Psoas muscle (tissue), 8 donors: ENCODE data around the gene SOAT1. TPM values are rescaled to one million over a fixed set of nuclear protein-coding genes. Genes with fewer than 3 reads are reported as not detected.

ENCODE experiments used
- ATAC-seq, 4 donors: fragments of 200-7000 bp; cut with Tn5 transposase; one replicate each; pipeline ENCODE4 v1.9.1; 2020; ENCODE audit warnings: moderate library complexity in 3 of 4, mild to moderate bottlenecking in 2 of 4
- DNase-seq, 2 donors: peaks; one replicate each; pipeline ENCODE4 v3.0.0-alpha.2; 2020
- H3K27ac ChIP-seq: fragments of 200-600 bp; one replicate; pipeline ENCODE4 v1.8.0; 2022
- H3K27me3 ChIP-seq, 3 donors: fragments of 200-600 bp in 1 of 3; one replicate each; pipeline versions ENCODE4 v1.6.1 to v1.8.0; 2013 to 2022; ENCODE audit warnings: low read length in 2 of 3, mild to moderate bottlenecking in 2 of 3, moderate library complexity in 1 of 3; ENCODE audit not compliant: insufficient read depth in 3 of 3
- H3K36me3 ChIP-seq, 2 donors: fragments of 200-600 bp in 1 of 2; one replicate each; pipeline versions ENCODE4 v1.6.1 to v1.8.0; 2013 to 2022; ENCODE audit warnings: low read depth in 1 of 2, mild to moderate bottlenecking in 1 of 2, moderate library complexity in 1 of 2; ENCODE audit not compliant: insufficient read depth in 1 of 2
- H3K4me1 ChIP-seq: fragments of 200-600 bp; one replicate; pipeline ENCODE4 v1.8.0; 2022
- H3K4me3 ChIP-seq: fragments of 200-600 bp; one replicate; pipeline ENCODE4 v1.8.0; 2022; ENCODE audit warnings: mild to moderate bottlenecking
- H3K9me3 ChIP-seq: fragments of 200-600 bp; one replicate; pipeline ENCODE4 v1.8.0; 2022
- WGBS, 3 donors: extraction: QIAGEN DNeasy Blood & Tissue Kit; methylation state at CpG; one replicate each; pipeline versions ENCODE4 v1.1.6 to v1.1.7; 2013; 5-methylcytosine and 5-hydroxymethylcytosine counted together
- intact Hi-C, 2 donors: fragments of 100-400 bp; cut with DNase I; formaldehyde crosslinking; loops; one replicate each; pipeline versions ENCODE4 v1.11.0 to v1.14.2; 2022
- polyA plus RNA-seq, 3 donors: library from polyadenylated mRNA; stranded (reverse); fragments of 200-250 nt; gene quantifications; one replicate each; pipeline ENCODE4 v1.2.3, GENCODE V29; 2013
- total RNA-seq, 4 donors: library from RNA; stranded (reverse); fragmentation: NEBNext Ultra II Directional in 2 of 4; extraction: Animal tissue kit (Norgen Biotek cat#: 25700) in 2 of 4; gene quantifications; one replicate each; pipeline versions ENCODE4 v1.2.1 to v1.2.4, GENCODE V29; 2021 to 2023
- TF ChIP-seq, protein P1 (sequence below): fragments of 200-600 bp; IDR thresholded peaks from one replicate; pipeline ENCODE4 v1.8.0; 2022; ENCODE audit warnings: antibody characterized with exemption
- donor health status: healthy with polysubstance abuse.
- donor health status: DM: no; HTN: no; CAD: no; lungs with moderate emphysema.
- donor health status: Bipolar disorder and iron deficiency.
- donor health status: healthy.
- donor health status: DM: yes; HTN: yes; CAD: no.
- donor health status: DM: no; HTN: no; CAD: no.
- donor health status: DM: no; HTN: no; CAD: no.
- donor health status: DM: yes; HTN: yes; CAD: no.

SOAT1 gene
- total and polyA plus RNA-seq, 7 donors, result 2.9 to 21.0 (median 7.6) TPM

DNA sequence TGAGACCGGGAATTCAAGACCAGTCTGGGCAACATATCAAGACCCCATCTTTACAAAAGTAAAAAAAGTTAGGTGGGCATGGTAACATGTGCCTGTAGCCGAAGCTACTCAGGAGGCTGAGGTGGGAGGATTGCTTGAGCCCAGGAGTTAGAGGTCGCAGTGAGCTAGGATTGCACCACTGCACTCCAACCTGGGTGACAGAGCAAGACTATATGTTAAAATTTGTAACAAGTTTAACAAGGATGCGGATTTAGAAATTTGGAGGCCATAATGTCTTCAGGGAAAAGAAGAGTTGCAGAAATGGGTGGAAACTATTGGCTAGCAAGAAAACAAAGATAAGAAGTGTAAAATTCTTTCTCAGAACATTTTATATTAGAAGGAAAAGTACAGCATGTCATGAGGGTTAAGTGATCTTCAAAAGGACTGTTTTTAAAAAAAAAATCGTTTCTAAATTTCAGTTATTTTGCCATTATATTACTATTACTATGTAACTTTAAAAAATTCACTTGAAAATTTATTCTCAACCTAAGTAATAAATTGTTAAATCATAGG lies 17.6 kb downstream of the SOAT1 start:
- 83 to 93% (median 90%) methylated on average over 5 of the region's 5 CpGs for WGBS, 3 donors
- no peak for DNase-seq
- Histone ChIP-seq H3K27me3 (no peaks in the 10 kb centered on the region), H3K4me1 (peaks cover 13% of the 10 kb centered on the region), H3K36me3 (no peaks in the 10 kb centered on the region), H3K4me3 (no peak overlapping the region), H3K27ac (no peak overlapping the region), H3K9me3 (no peaks in the 10 kb centered on the region)
- intact Hi-C loops, result no loop called here
- peak in 1 of 4 donors; percentile 52 for ATAC-seq
- TF ChIP-seq, protein P1, sequence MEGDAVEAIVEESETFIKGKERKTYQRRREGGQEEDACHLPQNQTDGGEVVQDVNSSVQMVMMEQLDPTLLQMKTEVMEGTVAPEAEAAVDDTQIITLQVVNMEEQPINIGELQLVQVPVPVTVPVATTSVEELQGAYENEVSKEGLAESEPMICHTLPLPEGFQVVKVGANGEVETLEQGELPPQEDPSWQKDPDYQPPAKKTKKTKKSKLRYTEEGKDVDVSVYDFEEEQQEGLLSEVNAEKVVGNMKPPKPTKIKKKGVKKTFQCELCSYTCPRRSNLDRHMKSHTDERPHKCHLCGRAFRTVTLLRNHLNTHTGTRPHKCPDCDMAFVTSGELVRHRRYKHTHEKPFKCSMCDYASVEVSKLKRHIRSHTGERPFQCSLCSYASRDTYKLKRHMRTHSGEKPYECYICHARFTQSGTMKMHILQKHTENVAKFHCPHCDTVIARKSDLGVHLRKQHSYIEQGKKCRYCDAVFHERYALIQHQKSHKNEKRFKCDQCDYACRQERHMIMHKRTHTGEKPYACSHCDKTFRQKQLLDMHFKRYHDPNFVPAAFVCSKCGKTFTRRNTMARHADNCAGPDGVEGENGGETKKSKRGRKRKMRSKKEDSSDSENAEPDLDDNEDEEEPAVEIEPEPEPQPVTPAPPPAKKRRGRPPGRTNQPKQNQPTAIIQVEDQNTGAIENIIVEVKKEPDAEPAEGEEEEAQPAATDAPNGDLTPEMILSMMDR, result no peak

GRCh38 chr1:179313004-179313403 lies 19.4 kb downstream of the SOAT1 start:
- Histone ChIP-seq H3K27me3 (no peaks in the 10 kb centered on the region), H3K36me3 (no peaks in the 10 kb centered on the region), H3K9me3 (no peaks in the 10 kb centered on the region), H3K4me3 (no peak overlapping the region), H3K27ac (no peak overlapping the region), H3K4me1 (peaks cover 11% of the 10 kb centered on the region)
- WGBS, 3 donors, result 90 to 92% (median 90%) methylated on average over 6 of the region's 6 CpGs
- ATAC-seq (no peak), DNase-seq (no peak)
- TF ChIP-seq, protein P1, result no peak
- intact Hi-C loops, result no loop called here

- ATAC-seq, result no peak
- peaks cover 11% of the 10 kb centered on the region for H3K4me1 ChIP-seq
- no peaks in the 10 kb centered on the region for H3K9me3 ChIP-seq
- TF ChIP-seq, protein P1, result no peak
- DNase-seq, result no peak
- H3K36me3 ChIP-seq, result no peaks in the 10 kb centered on the region
- no peaks in the 10 kb centered on the region for H3K27me3 ChIP-seq
- WGBS, 3 donors, result 95 to 98% (median 97%) methylated on average over 3 of the region's 3 CpGs
- intact Hi-C loops, result no loop called here
- H3K4me3 ChIP-seq, result no peak overlapping the region
- H3K27ac ChIP-seq, result no peak overlapping the region
Observed at GRCh38 chr1:179314928-179315327, 21.3 kb downstream of the SOAT1 start.

GRCh38 chr1:179318491-179318890 lies 24.9 kb downstream of the SOAT1 start:
- TF ChIP-seq, protein P1, result no peak
- intact Hi-C loops, result no loop called here
- DNase-seq (no peak), ATAC-seq (no peak)
- no peaks in the 10 kb centered on the region for H3K9me3 ChIP-seq
- no peak overlapping the region for H3K4me3 ChIP-seq
- H3K4me1 ChIP-seq, result no peaks in the 10 kb centered on the region
- H3K36me3 ChIP-seq, result peaks cover 0 to 1% of the 10 kb centered on the region in 2 donors
- H3K27me3 ChIP-seq, result no peaks in the 10 kb centered on the region
- 84 to 89% (median 88%) methylated on average over 5 of the region's 5 CpGs for WGBS, 3 donors
- H3K27ac ChIP-seq, result no peak overlapping the region
